Panc1 (cell line): ENCODE measurements around the gene TSHZ2.

Experiments
- POLR2AphosphoS5 ChIP-seq: IDR thresholded peaks from 2 replicates; pipeline ENCODE4 v1.6.1; 2012; ENCODE audit warnings: mild to moderate bottlenecking, low read depth, low read length, moderate library complexity
- SIN3A ChIP-seq: IDR thresholded peaks from 2 replicates; pipeline ENCODE4 v1.6.1; 2012; ENCODE audit warnings: low read depth, mild to moderate bottlenecking, low read length, moderate library complexity, borderline replicate concordance; ENCODE audit not compliant: insufficient read depth
- TCF7L2 ChIP-seq: IDR thresholded peaks from 2 replicates; pipeline ENCODE4 v1.6.1; 2011; ENCODE audit warnings: mild to moderate bottlenecking, low read depth, low read length, inconsistent platforms
- TF ChIP-seq, protein P1 (sequence below): fragments of 450-650 bp; IDR thresholded peaks from 2 replicates; pipeline ENCODE4 v1.5.1; 2017; ENCODE audit warnings: mild to moderate bottlenecking
- TF ChIP-seq, protein P2 (sequence below), 2 experiments: IDR thresholded peaks; 2 replicates each; pipeline ENCODE4 v1.6.1; 2011 to 2012; ENCODE audit warnings: low read depth in 2 of 2, control low read depth in 1 of 2, low read length in 1 of 2, mild to moderate bottlenecking in 1 of 2, moderate library complexity in 1 of 2; ENCODE audit not compliant: insufficient read depth in 1 of 2

DNA sequence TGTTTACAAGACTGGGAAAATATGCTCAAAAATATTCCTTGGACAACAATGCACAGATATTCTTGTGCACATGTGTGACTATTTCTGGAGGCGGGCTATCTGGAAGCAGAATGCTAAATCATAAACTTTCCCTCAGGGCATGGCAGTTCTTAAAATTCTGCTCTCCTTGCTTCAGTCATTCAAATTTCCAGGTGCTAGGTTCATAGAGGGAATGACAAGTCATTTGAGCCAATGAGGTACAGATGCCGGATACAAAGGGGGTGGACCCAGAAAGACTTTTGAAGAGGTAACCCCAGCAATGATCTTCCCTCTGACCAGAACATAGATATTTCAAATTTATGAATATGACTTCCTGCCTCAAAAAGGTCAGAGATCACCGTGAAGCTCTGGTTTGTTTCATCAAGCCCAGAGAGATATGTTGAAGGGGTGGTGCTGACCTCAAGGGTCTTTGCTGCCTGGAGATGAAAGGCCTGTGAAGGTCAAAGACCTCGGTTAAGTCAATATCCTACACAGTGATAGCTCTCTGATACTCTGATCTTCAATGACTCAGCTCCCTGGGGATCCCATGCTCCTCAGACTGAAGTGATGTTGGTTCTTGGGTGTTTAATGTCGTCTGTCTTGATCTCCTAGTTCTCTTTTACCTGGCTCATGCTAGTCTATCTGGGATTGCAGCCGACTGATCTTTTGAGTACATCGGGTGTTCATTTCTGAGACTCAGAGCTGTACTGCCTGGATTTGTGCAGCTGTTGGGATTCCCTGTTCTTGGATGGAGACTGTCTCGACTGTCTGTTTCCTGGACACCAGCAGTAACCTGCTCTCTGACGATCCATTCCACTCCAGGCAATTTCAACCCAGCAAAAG is 47.5 kb upstream of the TSHZ2 start:
- TF ChIP-seq, protein P1, sequence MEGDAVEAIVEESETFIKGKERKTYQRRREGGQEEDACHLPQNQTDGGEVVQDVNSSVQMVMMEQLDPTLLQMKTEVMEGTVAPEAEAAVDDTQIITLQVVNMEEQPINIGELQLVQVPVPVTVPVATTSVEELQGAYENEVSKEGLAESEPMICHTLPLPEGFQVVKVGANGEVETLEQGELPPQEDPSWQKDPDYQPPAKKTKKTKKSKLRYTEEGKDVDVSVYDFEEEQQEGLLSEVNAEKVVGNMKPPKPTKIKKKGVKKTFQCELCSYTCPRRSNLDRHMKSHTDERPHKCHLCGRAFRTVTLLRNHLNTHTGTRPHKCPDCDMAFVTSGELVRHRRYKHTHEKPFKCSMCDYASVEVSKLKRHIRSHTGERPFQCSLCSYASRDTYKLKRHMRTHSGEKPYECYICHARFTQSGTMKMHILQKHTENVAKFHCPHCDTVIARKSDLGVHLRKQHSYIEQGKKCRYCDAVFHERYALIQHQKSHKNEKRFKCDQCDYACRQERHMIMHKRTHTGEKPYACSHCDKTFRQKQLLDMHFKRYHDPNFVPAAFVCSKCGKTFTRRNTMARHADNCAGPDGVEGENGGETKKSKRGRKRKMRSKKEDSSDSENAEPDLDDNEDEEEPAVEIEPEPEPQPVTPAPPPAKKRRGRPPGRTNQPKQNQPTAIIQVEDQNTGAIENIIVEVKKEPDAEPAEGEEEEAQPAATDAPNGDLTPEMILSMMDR, result no peak
- TF ChIP-seq, protein P2, sequence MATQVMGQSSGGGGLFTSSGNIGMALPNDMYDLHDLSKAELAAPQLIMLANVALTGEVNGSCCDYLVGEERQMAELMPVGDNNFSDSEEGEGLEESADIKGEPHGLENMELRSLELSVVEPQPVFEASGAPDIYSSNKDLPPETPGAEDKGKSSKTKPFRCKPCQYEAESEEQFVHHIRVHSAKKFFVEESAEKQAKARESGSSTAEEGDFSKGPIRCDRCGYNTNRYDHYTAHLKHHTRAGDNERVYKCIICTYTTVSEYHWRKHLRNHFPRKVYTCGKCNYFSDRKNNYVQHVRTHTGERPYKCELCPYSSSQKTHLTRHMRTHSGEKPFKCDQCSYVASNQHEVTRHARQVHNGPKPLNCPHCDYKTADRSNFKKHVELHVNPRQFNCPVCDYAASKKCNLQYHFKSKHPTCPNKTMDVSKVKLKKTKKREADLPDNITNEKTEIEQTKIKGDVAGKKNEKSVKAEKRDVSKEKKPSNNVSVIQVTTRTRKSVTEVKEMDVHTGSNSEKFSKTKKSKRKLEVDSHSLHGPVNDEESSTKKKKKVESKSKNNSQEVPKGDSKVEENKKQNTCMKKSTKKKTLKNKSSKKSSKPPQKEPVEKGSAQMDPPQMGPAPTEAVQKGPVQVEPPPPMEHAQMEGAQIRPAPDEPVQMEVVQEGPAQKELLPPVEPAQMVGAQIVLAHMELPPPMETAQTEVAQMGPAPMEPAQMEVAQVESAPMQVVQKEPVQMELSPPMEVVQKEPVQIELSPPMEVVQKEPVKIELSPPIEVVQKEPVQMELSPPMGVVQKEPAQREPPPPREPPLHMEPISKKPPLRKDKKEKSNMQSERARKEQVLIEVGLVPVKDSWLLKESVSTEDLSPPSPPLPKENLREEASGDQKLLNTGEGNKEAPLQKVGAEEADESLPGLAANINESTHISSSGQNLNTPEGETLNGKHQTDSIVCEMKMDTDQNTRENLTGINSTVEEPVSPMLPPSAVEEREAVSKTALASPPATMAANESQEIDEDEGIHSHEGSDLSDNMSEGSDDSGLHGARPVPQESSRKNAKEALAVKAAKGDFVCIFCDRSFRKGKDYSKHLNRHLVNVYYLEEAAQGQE (IDR thresholded peaks at IDR 0.05; ENCODE audit: insufficient read depth in 1 of 2, low read depth in 2 of 2, low read length in 1 of 2), result no peak
- TF ChIP-seq SIN3A (no peak), POLR2AphosphoS5 (no peak), TCF7L2 (no peak)
